ENCODE results near the gene SSTR3. TPM values are rescaled to one million over a fixed set of nuclear protein-coding genes. Genes with fewer than 3 reads are reported as not detected.

The SSTR3 gene
- total and polyA plus RNA-seq, 2 donors (not counting 1 experiment from before 2014, with no cell fraction given) = not detected

DNA sequence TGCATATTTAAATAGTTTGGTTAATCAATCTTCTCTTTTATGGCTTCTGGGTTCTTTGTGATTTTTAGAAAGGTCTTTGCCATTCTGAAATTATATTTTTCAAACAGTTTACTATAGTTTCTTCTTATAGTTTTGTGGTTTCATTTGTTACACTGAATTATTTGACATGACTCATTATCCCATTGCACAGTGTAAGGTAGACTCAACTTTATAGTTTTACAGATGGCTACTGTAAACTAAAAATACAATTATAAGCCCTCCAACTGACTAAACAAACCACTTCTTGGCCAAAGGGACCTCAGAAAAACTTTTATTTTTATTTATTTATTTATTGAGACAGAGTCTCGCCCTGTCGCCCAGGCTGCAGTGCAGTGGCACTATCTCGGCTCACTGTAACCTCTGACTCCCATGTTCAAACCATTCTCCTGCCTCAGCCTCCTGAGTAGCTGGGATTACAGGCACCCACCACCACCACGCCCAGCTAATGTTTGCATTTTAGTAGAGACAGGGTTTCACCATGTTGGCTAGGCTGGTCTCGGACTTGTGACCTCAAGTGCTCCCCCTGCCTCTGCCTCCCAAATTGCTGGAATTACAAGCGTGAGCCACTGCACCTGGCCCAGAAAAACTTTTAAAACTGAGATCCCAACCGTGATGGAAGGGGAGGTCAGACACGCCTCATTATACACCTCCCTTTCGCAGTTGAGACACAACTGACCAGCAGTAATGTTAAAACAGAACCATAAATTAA is 45.9 kb upstream of the SSTR3 start:
- H3K4me2 ChIP-seq (ENCODE audit: extremely low read depth, insufficient read depth, low read length) = no peak overlapping the region
- no peak overlapping the region for H3K27ac ChIP-seq (ENCODE audit: insufficient read depth, low read length)
- no peaks in the 10 kb centered on the region for H3K9me3 ChIP-seq (ENCODE audit: control insufficient read depth, insufficient read depth, low read depth, low read length)
- no peaks in the 10 kb centered on the region for H4K20me1 ChIP-seq (ENCODE audit: control insufficient read depth, extremely low read depth, insufficient read depth, low read length)
- no peak overlapping the region for H3K9ac ChIP-seq (ENCODE audit: insufficient read depth, low read length)
- H3K4me3 ChIP-seq (replicated peaks in 1 of 4; ENCODE audit: control extremely low read depth in 1 of 4, insufficient read depth in 1 of 4, low read depth in 3 of 4, low read length in 4 of 4) = no peak overlapping the region
- TF ChIP-seq EZH2 (IDR thresholded peaks at IDR 0.05; ENCODE audit: low read length, missing control alignments) = no peak
- TF ChIP-seq, protein P1, sequence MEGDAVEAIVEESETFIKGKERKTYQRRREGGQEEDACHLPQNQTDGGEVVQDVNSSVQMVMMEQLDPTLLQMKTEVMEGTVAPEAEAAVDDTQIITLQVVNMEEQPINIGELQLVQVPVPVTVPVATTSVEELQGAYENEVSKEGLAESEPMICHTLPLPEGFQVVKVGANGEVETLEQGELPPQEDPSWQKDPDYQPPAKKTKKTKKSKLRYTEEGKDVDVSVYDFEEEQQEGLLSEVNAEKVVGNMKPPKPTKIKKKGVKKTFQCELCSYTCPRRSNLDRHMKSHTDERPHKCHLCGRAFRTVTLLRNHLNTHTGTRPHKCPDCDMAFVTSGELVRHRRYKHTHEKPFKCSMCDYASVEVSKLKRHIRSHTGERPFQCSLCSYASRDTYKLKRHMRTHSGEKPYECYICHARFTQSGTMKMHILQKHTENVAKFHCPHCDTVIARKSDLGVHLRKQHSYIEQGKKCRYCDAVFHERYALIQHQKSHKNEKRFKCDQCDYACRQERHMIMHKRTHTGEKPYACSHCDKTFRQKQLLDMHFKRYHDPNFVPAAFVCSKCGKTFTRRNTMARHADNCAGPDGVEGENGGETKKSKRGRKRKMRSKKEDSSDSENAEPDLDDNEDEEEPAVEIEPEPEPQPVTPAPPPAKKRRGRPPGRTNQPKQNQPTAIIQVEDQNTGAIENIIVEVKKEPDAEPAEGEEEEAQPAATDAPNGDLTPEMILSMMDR (conservative IDR thresholded peaks at IDR 0.05 in 1 of 2, IDR thresholded peaks at IDR 0.05 in 1 of 2; ENCODE audit: low read depth in 1 of 2, low read length in 2 of 2) = no peak
- H3K79me2 ChIP-seq (ENCODE audit: control insufficient read depth, insufficient read depth, low read length) = no peaks in the 10 kb centered on the region
- DNase-seq (ENCODE audit: low read depth in 2 of 2) = no peak
- no peaks in the 10 kb centered on the region for H3K36me3 ChIP-seq (ENCODE audit: control insufficient read depth, insufficient read depth, low read length)
- H3K27me3 ChIP-seq (ENCODE audit: control insufficient read depth, insufficient read depth, low read length) = peaks cover 26% of the 10 kb centered on the region
- no peaks in the 10 kb centered on the region for H3K4me1 ChIP-seq (ENCODE audit: control insufficient read depth, extremely low read depth, insufficient read depth, low read length)
- no peak overlapping the region for H2AFZ ChIP-seq (ENCODE audit: low read length)

DNA sequence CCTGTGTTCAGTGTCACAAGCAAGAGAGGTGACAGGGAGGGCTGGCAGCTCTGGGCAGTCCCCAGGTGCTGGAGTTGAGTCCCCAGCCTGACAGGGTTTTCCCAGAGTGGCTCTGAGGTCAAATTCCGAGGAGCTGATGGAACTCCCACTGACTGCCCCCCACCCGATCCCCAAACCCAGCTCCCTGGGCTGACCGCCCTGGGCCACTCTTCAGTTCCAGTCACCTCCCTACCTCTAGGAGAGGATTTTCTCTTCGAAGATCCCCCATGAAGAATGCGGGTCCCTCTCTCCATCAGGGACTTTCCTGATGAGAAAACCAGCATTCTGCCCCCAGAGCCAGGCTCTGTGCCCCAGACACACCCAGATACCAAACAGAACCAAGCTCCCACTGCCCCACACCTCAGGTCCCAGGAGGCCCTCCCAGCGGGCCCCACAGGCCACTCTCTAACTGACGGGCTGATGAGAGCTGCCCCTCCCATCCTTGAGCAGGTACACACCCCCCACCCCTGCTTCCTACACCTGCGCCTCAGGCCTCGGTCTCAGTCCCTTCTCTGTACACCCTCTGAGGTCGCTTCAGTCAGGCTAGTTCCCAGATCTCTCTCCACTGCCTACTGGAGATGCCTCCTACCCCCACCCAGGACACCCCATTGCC is 43.9 kb upstream of the SSTR3 start:
- Histone ChIP-seq H3K27ac (ENCODE audit: insufficient read depth, low read length) (no peak overlapping the region), H3K9ac (ENCODE audit: insufficient read depth, low read length) (no peak overlapping the region), H3K36me3 (ENCODE audit: control insufficient read depth, insufficient read depth, low read length) (no peaks in the 10 kb centered on the region), H3K4me1 (ENCODE audit: control insufficient read depth, extremely low read depth, insufficient read depth, low read length) (no peaks in the 10 kb centered on the region), H3K9me3 (ENCODE audit: control insufficient read depth, insufficient read depth, low read depth, low read length) (no peaks in the 10 kb centered on the region), H3K27me3 (ENCODE audit: control insufficient read depth, insufficient read depth, low read length) (peaks cover 18% of the 10 kb centered on the region), H3K4me3 (replicated peaks in 1 of 4; ENCODE audit: control extremely low read depth in 1 of 4, insufficient read depth in 1 of 4, low read depth in 3 of 4, low read length in 4 of 4) (no peak overlapping the region), H3K4me2 (ENCODE audit: extremely low read depth, insufficient read depth, low read length) (no peak overlapping the region), H2AFZ (ENCODE audit: low read length) (no peak overlapping the region), H3K79me2 (ENCODE audit: control insufficient read depth, insufficient read depth, low read length) (no peaks in the 10 kb centered on the region), H4K20me1 (ENCODE audit: control insufficient read depth, extremely low read depth, insufficient read depth, low read length) (no peaks in the 10 kb centered on the region)
- DNase-seq (ENCODE audit: low read depth in 2 of 2) = no peak
- TF ChIP-seq, protein P1 (conservative IDR thresholded peaks at IDR 0.05 in 1 of 2, IDR thresholded peaks at IDR 0.05 in 1 of 2; ENCODE audit: low read depth in 1 of 2, low read length in 2 of 2) = no peak
- TF ChIP-seq EZH2 (IDR thresholded peaks at IDR 0.05; ENCODE audit: low read length, missing control alignments) = no peak

DNA sequence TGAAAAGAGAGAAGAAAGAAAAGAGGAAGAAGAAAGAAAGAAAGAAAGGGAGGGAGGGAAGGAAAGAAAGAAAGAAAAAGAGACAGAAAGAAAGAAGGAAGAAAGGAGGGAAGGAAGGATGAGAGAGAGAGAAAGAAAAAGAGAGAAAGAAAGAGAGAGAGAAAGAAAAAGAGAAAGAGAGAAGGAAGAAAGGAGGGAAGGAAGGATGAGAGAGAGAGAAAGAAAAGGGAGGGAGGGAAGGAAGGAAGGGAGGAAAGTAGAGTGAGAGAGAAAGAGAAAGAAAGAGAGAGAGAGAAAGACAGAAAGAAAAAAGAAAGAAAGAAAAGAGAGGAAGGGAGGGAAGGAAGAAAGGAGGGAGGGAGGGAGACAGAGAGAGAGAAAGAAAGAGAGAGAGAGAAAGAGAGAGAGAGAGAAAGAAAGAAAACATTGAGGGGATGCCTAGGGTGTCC is 43.3 kb upstream of the SSTR3 start:
- H3K4me3 ChIP-seq (replicated peaks in 1 of 4; ENCODE audit: control extremely low read depth in 1 of 4, insufficient read depth in 1 of 4, low read depth in 3 of 4, low read length in 4 of 4) = no peak overlapping the region
- TF ChIP-seq, protein P1 (conservative IDR thresholded peaks at IDR 0.05 in 1 of 2, IDR thresholded peaks at IDR 0.05 in 1 of 2; ENCODE audit: low read depth in 1 of 2, low read length in 2 of 2) = no peak
- no peak for TF ChIP-seq EZH2 (IDR thresholded peaks at IDR 0.05; ENCODE audit: low read length, missing control alignments)
- H2AFZ ChIP-seq (ENCODE audit: low read length) = no peak overlapping the region
- no peaks in the 10 kb centered on the region for H3K4me1 ChIP-seq (ENCODE audit: control insufficient read depth, extremely low read depth, insufficient read depth, low read length)
- no peak for DNase-seq (ENCODE audit: low read depth in 2 of 2)
- no peaks in the 10 kb centered on the region for H3K36me3 ChIP-seq (ENCODE audit: control insufficient read depth, insufficient read depth, low read length)
- H3K27me3 ChIP-seq (ENCODE audit: control insufficient read depth, insufficient read depth, low read length) = peaks cover 18% of the 10 kb centered on the region
- H3K27ac ChIP-seq (ENCODE audit: insufficient read depth, low read length) = no peak overlapping the region
- H3K79me2 ChIP-seq (ENCODE audit: control insufficient read depth, insufficient read depth, low read length) = no peaks in the 10 kb centered on the region
- no peak overlapping the region for H3K4me2 ChIP-seq (ENCODE audit: extremely low read depth, insufficient read depth, low read length)
- H3K9ac ChIP-seq (ENCODE audit: insufficient read depth, low read length) = no peak overlapping the region
- no peaks in the 10 kb centered on the region for H4K20me1 ChIP-seq (ENCODE audit: control insufficient read depth, extremely low read depth, insufficient read depth, low read length)
- H3K9me3 ChIP-seq (ENCODE audit: control insufficient read depth, insufficient read depth, low read depth, low read length) = no peaks in the 10 kb centered on the region
